ENCODE data around the gene FUT2. TPM values are rescaled to one million over a fixed set of nuclear protein-coding genes. Genes with fewer than 3 reads are reported as not detected.
A peak's percentile ranks its signal among the peaks of the same experiment; 100 is the strongest.

Gene FUT2
- total and polyA plus RNA-seq, 2 of the 13 experiments (the other 11 are each of a cell fraction or from before 2014, with no cell fraction given) = 0.07 TPM; not detected in 1

- TF ChIP-seq RARA (CRISPR knock-in tag; IDR thresholded peaks at IDR 0.05) (no peak), PATZ1 (CRISPR knock-in tag; IDR thresholded peaks at IDR 0.05) (peak; percentile 50; the same call in 1 of the 2 replicates), ZBTB4 (CRISPR knock-in tag; IDR thresholded peaks at IDR 0.05; ENCODE audit: borderline replicate concordance) (no peak), SNAI1 (CRISPR knock-in tag; IDR thresholded peaks at IDR 0.05; ENCODE audit: borderline replicate concordance) (no peak), LCORL (IDR thresholded peaks at IDR 0.05) (no peak), LCORL (CRISPR knock-in tag; IDR thresholded peaks at IDR 0.05) (0 out of 2 replicates have a peak, but pooled peaks have one; percentile 26), HNF4G (IDR thresholded peaks at IDR 0.05; ENCODE audit: borderline replicate concordance, low read depth, low read length) (0 out of 2 replicates have a peak, but pooled peaks have one; percentile 19), HNF4G (CRISPR knock-in tag; IDR thresholded peaks at IDR 0.05; ENCODE audit: borderline replicate concordance, low read depth) (no peak), ZNF615 (CRISPR knock-in tag; IDR thresholded peaks at IDR 0.05; ENCODE audit: borderline replicate concordance) (no peak), CBFB (CRISPR knock-in tag; IDR thresholded peaks at IDR 0.05) (no peak), KDM5B (CRISPR knock-in tag; IDR thresholded peaks at IDR 0.05; ENCODE audit: borderline replicate concordance) (peak; percentile 68; the same call in 1 of the 2 replicates), MED13 (CRISPR knock-in tag; IDR thresholded peaks at IDR 0.05) (no peak), PAWR (CRISPR knock-in tag; IDR thresholded peaks at IDR 0.05; ENCODE audit: borderline replicate concordance) (no peak), ZNF20 (CRISPR knock-in tag; IDR thresholded peaks at IDR 0.05) (no peak), IRF1 (CRISPR knock-in tag; IDR thresholded peaks at IDR 0.05; ENCODE audit: low read depth) (no peak), ELF3 (CRISPR knock-in tag; IDR thresholded peaks at IDR 0.05) (no peak), ZNF678 (CRISPR knock-in tag; IDR thresholded peaks at IDR 0.05) (no peak)
- TF ChIP-seq, protein P1, sequence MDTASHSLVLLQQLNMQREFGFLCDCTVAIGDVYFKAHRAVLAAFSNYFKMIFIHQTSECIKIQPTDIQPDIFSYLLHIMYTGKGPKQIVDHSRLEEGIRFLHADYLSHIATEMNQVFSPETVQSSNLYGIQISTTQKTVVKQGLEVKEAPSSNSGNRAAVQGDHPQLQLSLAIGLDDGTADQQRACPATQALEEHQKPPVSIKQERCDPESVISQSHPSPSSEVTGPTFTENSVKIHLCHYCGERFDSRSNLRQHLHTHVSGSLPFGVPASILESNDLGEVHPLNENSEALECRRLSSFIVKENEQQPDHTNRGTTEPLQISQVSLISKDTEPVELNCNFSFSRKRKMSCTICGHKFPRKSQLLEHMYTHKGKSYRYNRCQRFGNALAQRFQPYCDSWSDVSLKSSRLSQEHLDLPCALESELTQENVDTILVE (CRISPR knock-in tag; IDR thresholded peaks at IDR 0.05) = no peak
- TF ChIP-seq, protein P2, sequence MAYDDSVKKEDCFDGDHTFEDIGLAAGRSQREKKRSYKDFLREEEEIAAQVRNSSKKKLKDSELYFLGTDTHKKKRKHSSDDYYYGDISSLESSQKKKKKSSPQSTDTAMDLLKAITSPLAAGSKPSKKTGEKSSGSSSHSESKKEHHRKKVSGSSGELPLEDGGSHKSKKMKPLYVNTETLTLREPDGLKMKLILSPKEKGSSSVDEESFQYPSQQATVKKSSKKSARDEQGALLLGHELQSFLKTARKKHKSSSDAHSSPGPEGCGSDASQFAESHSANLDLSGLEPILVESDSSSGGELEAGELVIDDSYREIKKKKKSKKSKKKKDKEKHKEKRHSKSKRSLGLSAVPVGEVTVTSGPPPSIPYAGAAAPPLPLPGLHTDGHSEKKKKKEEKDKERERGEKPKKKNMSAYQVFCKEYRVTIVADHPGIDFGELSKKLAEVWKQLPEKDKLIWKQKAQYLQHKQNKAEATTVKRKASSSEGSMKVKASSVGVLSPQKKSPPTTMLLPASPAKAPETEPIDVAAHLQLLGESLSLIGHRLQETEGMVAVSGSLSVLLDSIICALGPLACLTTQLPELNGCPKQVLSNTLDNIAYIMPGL (CRISPR knock-in tag; IDR thresholded peaks at IDR 0.05; ENCODE audit: borderline replicate concordance in 1 of 2, low read depth in 1 of 2) = no peak
These were observed at the start of gene FUT2 (continued) for GRCh38 chr19:48695743-48696352.
